Measurements from ENCODE around the gene UGT1A9. TPM values are rescaled to one million over a fixed set of nuclear protein-coding genes. Genes with fewer than 3 reads are reported as not detected.

The UGT1A9 gene
- total and polyA plus RNA-seq, 2 of the 13 experiments (the other 11 are each of a cell fraction or from before 2014, with no cell fraction given), result 0.07 TPM; not detected in 1

DNA sequence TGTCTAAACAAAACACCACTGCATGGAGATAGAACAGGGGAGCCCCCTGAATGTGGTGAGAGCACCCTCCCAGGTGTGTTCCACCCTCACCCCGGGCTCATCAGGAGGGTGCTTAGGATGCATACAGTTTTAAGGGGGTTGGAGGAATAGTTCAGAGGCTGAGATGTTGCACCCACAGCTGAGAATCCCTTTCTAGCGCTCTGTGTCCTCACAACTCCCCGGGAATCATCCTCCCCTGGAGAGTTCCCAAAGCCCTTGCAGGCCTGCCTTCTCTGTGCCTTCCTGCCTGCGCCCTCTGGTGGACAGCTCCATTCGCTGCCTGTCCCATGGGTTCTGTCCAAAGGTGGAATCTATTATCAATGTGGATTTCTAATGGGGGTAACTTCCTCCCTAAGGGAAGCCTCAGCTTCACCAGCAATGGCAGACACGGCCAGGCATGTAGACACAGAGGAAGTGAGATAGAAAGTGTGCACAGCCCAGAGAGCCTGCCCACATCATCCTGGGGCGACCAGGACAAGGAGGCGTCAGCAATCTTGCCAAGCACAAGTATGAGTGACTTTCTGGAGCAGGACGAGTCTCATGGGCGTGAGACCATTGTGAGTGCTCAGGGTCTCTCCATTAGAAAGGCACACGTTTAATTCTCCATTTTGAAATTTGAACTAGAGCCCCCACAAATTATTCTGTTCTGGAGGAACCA, 39.8 kb downstream of the UGT1A9 start (continued):
- TF ChIP-seq TRAFD1 (CRISPR knock-in tag; IDR thresholded peaks at IDR 0.05; ENCODE audit: borderline replicate concordance) (no peak), SALL1 (CRISPR knock-in tag; IDR thresholded peaks at IDR 0.05) (peak; percentile 71; the same call in 1 of the 2 replicates), GATAD2A (CRISPR knock-in tag; IDR thresholded peaks at IDR 0.05) (0 out of 2 replicates have a peak, but pooled peaks have one; percentile 33), HNF1B (CRISPR knock-in tag; IDR thresholded peaks at IDR 0.05) (peak; percentile 61; the same call in 1 of the 2 replicates), ZNF557 (CRISPR knock-in tag; IDR thresholded peaks at IDR 0.05) (no peak), RAD21 (CRISPR knock-in tag; IDR thresholded peaks at IDR 0.05) (peak; percentile 86), KDM2A (CRISPR knock-in tag; IDR thresholded peaks at IDR 0.05; ENCODE audit: borderline replicate concordance, low read depth) (peak; percentile 42; the same call in 1 of the 2 replicates), MED1 (CRISPR knock-in tag; IDR thresholded peaks at IDR 0.05) (peak; percentile 16; the same call in 1 of the 2 replicates), HNF4A (CRISPR knock-in tag; IDR thresholded peaks at IDR 0.05) (peak; percentile 34; the same call in 1 of the 2 replicates), ELF1 (CRISPR knock-in tag; IDR thresholded peaks at IDR 0.05) (0 out of 2 replicates have a peak, but pooled peaks have one; percentile 22), ZNF501 (CRISPR knock-in tag; IDR thresholded peaks at IDR 0.05) (0 out of 2 replicates have a peak, but pooled peaks have one; percentile 25)
- TF ChIP-seq, protein P1, sequence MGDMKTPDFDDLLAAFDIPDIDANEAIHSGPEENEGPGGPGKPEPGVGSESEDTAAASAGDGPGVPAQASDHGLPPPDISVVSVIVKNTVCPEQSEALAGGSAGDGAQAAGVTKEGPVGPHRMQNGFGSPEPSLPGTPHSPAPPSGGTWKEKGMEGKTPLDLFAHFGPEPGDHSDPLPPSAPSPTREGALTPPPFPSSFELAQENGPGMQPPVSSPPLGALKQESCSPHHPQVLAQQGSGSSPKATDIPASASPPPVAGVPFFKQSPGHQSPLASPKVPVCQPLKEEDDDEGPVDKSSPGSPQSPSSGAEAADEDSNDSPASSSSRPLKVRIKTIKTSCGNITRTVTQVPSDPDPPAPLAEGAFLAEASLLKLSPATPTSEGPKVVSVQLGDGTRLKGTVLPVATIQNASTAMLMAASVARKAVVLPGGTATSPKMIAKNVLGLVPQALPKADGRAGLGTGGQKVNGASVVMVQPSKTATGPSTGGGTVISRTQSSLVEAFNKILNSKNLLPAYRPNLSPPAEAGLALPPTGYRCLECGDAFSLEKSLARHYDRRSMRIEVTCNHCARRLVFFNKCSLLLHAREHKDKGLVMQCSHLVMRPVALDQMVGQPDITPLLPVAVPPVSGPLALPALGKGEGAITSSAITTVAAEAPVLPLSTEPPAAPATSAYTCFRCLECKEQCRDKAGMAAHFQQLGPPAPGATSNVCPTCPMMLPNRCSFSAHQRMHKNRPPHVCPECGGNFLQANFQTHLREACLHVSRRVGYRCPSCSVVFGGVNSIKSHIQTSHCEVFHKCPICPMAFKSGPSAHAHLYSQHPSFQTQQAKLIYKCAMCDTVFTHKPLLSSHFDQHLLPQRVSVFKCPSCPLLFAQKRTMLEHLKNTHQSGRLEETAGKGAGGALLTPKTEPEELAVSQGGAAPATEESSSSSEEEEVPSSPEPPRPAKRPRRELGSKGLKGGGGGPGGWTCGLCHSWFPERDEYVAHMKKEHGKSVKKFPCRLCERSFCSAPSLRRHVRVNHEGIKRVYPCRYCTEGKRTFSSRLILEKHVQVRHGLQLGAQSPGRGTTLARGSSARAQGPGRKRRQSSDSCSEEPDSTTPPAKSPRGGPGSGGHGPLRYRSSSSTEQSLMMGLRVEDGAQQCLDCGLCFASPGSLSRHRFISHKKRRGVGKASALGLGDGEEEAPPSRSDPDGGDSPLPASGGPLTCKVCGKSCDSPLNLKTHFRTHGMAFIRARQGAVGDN (CRISPR knock-in tag; IDR thresholded peaks at IDR 0.05), result peak; percentile 17; the same call in 1 of the 2 replicates
